Retinal pigment epithelial cell (primary cell): ENCODE results near the gene ETV6.
A peak's percentile ranks its signal among the peaks of the same experiment; 100 is the strongest.

Experiments
- DNase-seq: peaks from one replicate; pipeline ENCODE4 v3.0.0-alpha.2; 2010; ENCODE audit warnings: low read depth
- H3K4me3 ChIP-seq: 2 replicates; pipeline ENCODE4 v1.5.1; 2011; ENCODE audit warnings: mild to moderate bottlenecking, low read length, control low read depth, moderate library complexity
- CTCF ChIP-seq: conservative IDR thresholded peaks from 2 replicates; pipeline ENCODE4 v1.5.1; 2011; ENCODE audit warnings: low read depth, low read length, control low read depth, inconsistent platforms

The ETV6 gene

GRCh38 chr12:11759899-11760298 lies 110.4 kb downstream of the ETV6 start:
- H3K4me3 ChIP-seq: no peak overlapping the region
- TF ChIP-seq CTCF: no peak
- DNase-seq: no peak

- H3K4me3 ChIP-seq: no peak overlapping the region
- TF ChIP-seq CTCF: no peak
- no peak for DNase-seq
Measured at GRCh38 chr12:11761869-11762567, 112.5 kb downstream of the ETV6 start.

GRCh38 chr12:11762723-11763326 lies 113.4 kb downstream of the ETV6 start:
- DNase-seq: no peak
- TF ChIP-seq CTCF: no peak
- H3K4me3 ChIP-seq: no peak overlapping the region

- TF ChIP-seq CTCF: no peak
- H3K4me3 ChIP-seq: no peak overlapping the region
- peak; percentile 76 for DNase-seq
Measured at GRCh38 chr12:11763760-11764520, 114.5 kb downstream of the ETV6 start.

- H3K4me3 ChIP-seq: no peak overlapping the region
- DNase-seq: no peak
- TF ChIP-seq CTCF: no peak
Measured at GRCh38 chr12:11764837-11765236, 115.4 kb downstream of the ETV6 start.

GRCh38 chr12:11765421-11765816 lies 115.9 kb downstream of the ETV6 start:
- no peak for DNase-seq
- no peak for TF ChIP-seq CTCF
- H3K4me3 ChIP-seq: no peak overlapping the region
